Measurements from ENCODE around the gene IQCE.
A peak's percentile ranks its signal among the peaks of the same experiment; 100 is the strongest.
"Not testable (repeated sequence)": the region's sequence is repeated elsewhere in the genome, so short reads cannot be mapped to it uniquely, and the experiment has no call there.

Gene IQCE

GRCh38 chr7:2555121-2556052 lies 3.4 kb upstream of the IQCE start, which contains the start of gene BRAT1:
Gene BRAT1 (minus strand): TSS chr7:2555524. CDS start chr7:2554431, 1,093 bp downstream.
- peak; percentile 100 for DNase-seq (ENCODE audit: low spot score)

GRCh38 chr7:2559283-2559950 lies 638 bp downstream of the IQCE start:
- no peak for DNase-seq (ENCODE audit: low spot score)

- not testable (repeated sequence) for DNase-seq (ENCODE audit: low spot score)
These were observed 5.2 kb downstream of the IQCE start for GRCh38 chr7:2563955-2564354.

- DNase-seq (ENCODE audit: low spot score) = no peak
These were observed 6.3 kb downstream of the IQCE start for GRCh38 chr7:2564970-2565540.

- DNase-seq (ENCODE audit: low spot score) = no peak
These were observed 7.6 kb downstream of the IQCE start for GRCh38 chr7:2566348-2566889.

GRCh38 chr7:2566890-2567678 lies 8.3 kb downstream of the IQCE start:
- DNase-seq (ENCODE audit: low spot score) = no peak

- peak; percentile 54 for DNase-seq (ENCODE audit: low spot score)
These were observed 9.0 kb downstream of the IQCE start for GRCh38 chr7:2567679-2568278.

GRCh38 chr7:2568521-2569223 lies 9.9 kb downstream of the IQCE start:
- DNase-seq (ENCODE audit: low spot score) = no peak

GRCh38 chr7:2569421-2569820 lies 10.6 kb downstream of the IQCE start:
- no peak for DNase-seq (ENCODE audit: low spot score)

- no peak for DNase-seq (ENCODE audit: low spot score)
These were observed 11.2 kb downstream of the IQCE start for GRCh38 chr7:2570021-2570420.

GRCh38 chr7:2571409-2571808 lies 12.6 kb downstream of the IQCE start:
- DNase-seq (ENCODE audit: low spot score) = no peak

GRCh38 chr7:2572101-2572842 lies 13.5 kb downstream of the IQCE start:
- no peak for DNase-seq (ENCODE audit: low spot score)

- DNase-seq (ENCODE audit: low spot score) = no peak
These were observed 15.0 kb downstream of the IQCE start for GRCh38 chr7:2573761-2574160.

- DNase-seq (ENCODE audit: low spot score) = no peak
These were observed 16.4 kb downstream of the IQCE start for GRCh38 chr7:2575046-2575732.

- DNase-seq (ENCODE audit: low spot score) = no peak
These were observed 17.1 kb downstream of the IQCE start for GRCh38 chr7:2575733-2576340.

- no peak for DNase-seq (ENCODE audit: low spot score)
These were observed 18.1 kb downstream of the IQCE start for GRCh38 chr7:2576742-2577491.

- DNase-seq (ENCODE audit: low spot score) = no peak
These were observed 19.3 kb downstream of the IQCE start for GRCh38 chr7:2577914-2578680.
